Measurements from ENCODE around the gene BLVRB.
"Not testable (repeated sequence)": the region's sequence is repeated elsewhere in the genome, so short reads cannot be mapped to it uniquely, and the experiment has no call there.

BLVRB gene

GRCh38 chr19:40466219-40466984, 857 bp upstream of the BLVRB start:
- TF ChIP-seq SPI1 (IDR thresholded peaks at IDR 0.05; ENCODE audit: borderline replicate concordance, low read depth) (no peak), REST (IDR thresholded peaks at IDR 0.05; ENCODE audit: insufficient replicate concordance, low read depth) (no peak), GABPA (IDR thresholded peaks at IDR 0.05; ENCODE audit: low read depth) (no peak), CTCF (IDR thresholded peaks at IDR 0.05; ENCODE audit: insufficient read depth, low read length) (no peak), POLR2AphosphoS5 (IDR thresholded peaks at IDR 0.05; ENCODE audit: low read depth) (no peak)
- H3K27ac ChIP-seq (replicated peaks) = no peak overlapping the region

GRCh38 chr19:40465025-40465556, 454 bp downstream of the BLVRB start:
- peak; percentile 92 to 94 for DNase-seq (ENCODE audit: low read depth in 1 of 2, low spot score in 1 of 2)
- Histone ChIP-seq H3K4me3 (replicated peaks; ENCODE audit: insufficient read depth, low read length) (peak overlapping the region; percentile 66), H3K27me3 (ENCODE audit: insufficient read depth, poor library complexity, severe bottlenecking) (peaks cover 11% of the 10 kb centered on the region), H3K27ac (replicated peaks) (peak overlapping the region; percentile 70)
- TF ChIP-seq SPI1 (IDR thresholded peaks at IDR 0.05; ENCODE audit: borderline replicate concordance, low read depth) = no peak
- TF ChIP-seq POLR2AphosphoS5 (IDR thresholded peaks at IDR 0.05; ENCODE audit: low read depth) = peak; percentile 48; the same call in 1 of the 2 replicates

More at GRCh38 chr19:40466219-40466984, 857 bp upstream of the BLVRB start:
- Histone ChIP-seq H3K27me3 (ENCODE audit: insufficient read depth, poor library complexity, severe bottlenecking) (peaks cover 11% of the 10 kb centered on the region), H3K4me3 (replicated peaks; ENCODE audit: insufficient read depth, low read length) (peak overlapping the region; percentile 32)
- no peak for DNase-seq (ENCODE audit: low read depth in 1 of 2, low spot score in 1 of 2)

- Histone ChIP-seq H3K27ac (replicated peaks) (peak overlapping the region; percentile 70), H3K27me3 (ENCODE audit: insufficient read depth, poor library complexity, severe bottlenecking) (peaks cover 11% of the 10 kb centered on the region), H3K4me3 (replicated peaks; ENCODE audit: insufficient read depth, low read length) (no peak overlapping the region; the same call in 1 of the 2 replicates)
- DNase-seq (ENCODE audit: low read depth in 1 of 2, low spot score in 1 of 2) = peak; percentile 68 to 79
- no peak for TF ChIP-seq POLR2AphosphoS5 (IDR thresholded peaks at IDR 0.05; ENCODE audit: low read depth)
- peak; percentile 72 for TF ChIP-seq CTCF (IDR thresholded peaks at IDR 0.05; ENCODE audit: insufficient read depth, low read length)
Observed at GRCh38 chr19:40464059-40465024, 1.2 kb downstream of the BLVRB start.

- H3K27ac ChIP-seq (replicated peaks); H3K4me3 ChIP-seq (replicated peaks; ENCODE audit: insufficient read depth, low read length): not testable (repeated sequence)
- DNase-seq (ENCODE audit: low read depth in 1 of 2, low spot score in 1 of 2) = peak; percentile 42 to 68
- H3K27me3 ChIP-seq (ENCODE audit: insufficient read depth, poor library complexity, severe bottlenecking) = peaks cover 11% of the 10 kb centered on the region
Observed at GRCh38 chr19:40463587-40464037, 1.9 kb downstream of the BLVRB start.

GRCh38 chr19:40461669-40462221, 3.8 kb downstream of the BLVRB start:
- Histone ChIP-seq H3K27me3 (ENCODE audit: insufficient read depth, poor library complexity, severe bottlenecking) (peaks cover 5% of the 10 kb centered on the region), H3K4me3 (replicated peaks; ENCODE audit: insufficient read depth, low read length) (no peak overlapping the region), H3K27ac (replicated peaks) (peak overlapping the region; percentile 52)
- TF ChIP-seq CTCF (IDR thresholded peaks at IDR 0.05; ENCODE audit: insufficient read depth, low read length) = no peak
- TF ChIP-seq SPI1 (IDR thresholded peaks at IDR 0.05; ENCODE audit: borderline replicate concordance, low read depth) = peak; percentile 81
- DNase-seq (ENCODE audit: low read depth in 1 of 2, low spot score in 1 of 2) = peak; percentile 72 to 77
